Measurements from ENCODE around the gene RPS15.

Gene RPS15

DNA sequence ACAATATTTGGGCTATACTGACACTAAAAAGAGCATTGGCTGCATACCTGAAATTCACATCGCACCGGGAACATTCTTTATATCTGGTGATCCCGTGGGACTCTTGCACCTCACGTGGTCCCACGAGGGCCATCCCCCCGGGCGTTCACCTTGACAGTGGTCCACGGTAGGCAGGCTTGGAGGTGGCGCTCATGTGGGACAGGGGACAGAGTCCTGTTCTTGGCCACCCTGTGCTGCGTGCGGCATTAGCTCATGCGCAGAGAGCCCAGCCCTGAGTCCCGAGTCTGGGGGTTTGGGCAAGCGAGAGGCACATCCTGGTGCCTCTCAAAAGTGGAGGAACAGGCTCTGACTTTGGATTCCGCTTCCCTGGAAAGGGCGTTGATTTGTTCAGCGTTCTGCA lies 44.4 kb upstream of the RPS15 start:
- Histone ChIP-seq H3K4me2 (ENCODE audit: low read depth, low read length, poor library complexity, severe bottlenecking) (no peak overlapping the region), H4K20me1 (ENCODE audit: insufficient read depth, low read length, poor library complexity, severe bottlenecking) (no peaks in the 10 kb centered on the region), H3K4me3 (ENCODE audit: low read length, poor library complexity, severe bottlenecking) (no peak overlapping the region), H3K4me1 (ENCODE audit: insufficient read depth, low read length, poor library complexity, severe bottlenecking) (no peaks in the 10 kb centered on the region), H3K36me3 (ENCODE audit: insufficient read depth, low read length) (peaks cover 11% of the 10 kb centered on the region; the same call in 1 of the 2 replicates), H3K79me2 (ENCODE audit: insufficient read depth, low read length) (no peaks in the 10 kb centered on the region), H3K27me3 (ENCODE audit: insufficient read depth, low read length, poor library complexity, severe bottlenecking) (no peaks in the 10 kb centered on the region), H3K9ac (ENCODE audit: low read depth, low read length, poor library complexity, severe bottlenecking) (no peak overlapping the region), H3F3A (ENCODE audit: low read depth) (no peaks in the 10 kb centered on the region), H3K9me3 (ENCODE audit: insufficient read depth, low read depth, low read length) (no peaks in the 10 kb centered on the region), H2AFZ (ENCODE audit: low read length) (no peak overlapping the region), H3K9me2 (replicated peaks; ENCODE audit: low read depth, low read length) (no peaks in the 10 kb centered on the region)
- TF ChIP-seq, protein P1, sequence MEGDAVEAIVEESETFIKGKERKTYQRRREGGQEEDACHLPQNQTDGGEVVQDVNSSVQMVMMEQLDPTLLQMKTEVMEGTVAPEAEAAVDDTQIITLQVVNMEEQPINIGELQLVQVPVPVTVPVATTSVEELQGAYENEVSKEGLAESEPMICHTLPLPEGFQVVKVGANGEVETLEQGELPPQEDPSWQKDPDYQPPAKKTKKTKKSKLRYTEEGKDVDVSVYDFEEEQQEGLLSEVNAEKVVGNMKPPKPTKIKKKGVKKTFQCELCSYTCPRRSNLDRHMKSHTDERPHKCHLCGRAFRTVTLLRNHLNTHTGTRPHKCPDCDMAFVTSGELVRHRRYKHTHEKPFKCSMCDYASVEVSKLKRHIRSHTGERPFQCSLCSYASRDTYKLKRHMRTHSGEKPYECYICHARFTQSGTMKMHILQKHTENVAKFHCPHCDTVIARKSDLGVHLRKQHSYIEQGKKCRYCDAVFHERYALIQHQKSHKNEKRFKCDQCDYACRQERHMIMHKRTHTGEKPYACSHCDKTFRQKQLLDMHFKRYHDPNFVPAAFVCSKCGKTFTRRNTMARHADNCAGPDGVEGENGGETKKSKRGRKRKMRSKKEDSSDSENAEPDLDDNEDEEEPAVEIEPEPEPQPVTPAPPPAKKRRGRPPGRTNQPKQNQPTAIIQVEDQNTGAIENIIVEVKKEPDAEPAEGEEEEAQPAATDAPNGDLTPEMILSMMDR (conservative IDR thresholded peaks at IDR 0.05; ENCODE audit: low read length), result no peak
- TF ChIP-seq EZH2phosphoT487 (IDR thresholded peaks at IDR 0.05; ENCODE audit: borderline replicate concordance), result no peak

GRCh38 chr19:1394252-1395193 lies 43.7 kb upstream of the RPS15 start:
- Histone ChIP-seq H3K4me1 (ENCODE audit: insufficient read depth, low read length, poor library complexity, severe bottlenecking) (no peaks in the 10 kb centered on the region), H3K36me3 (ENCODE audit: insufficient read depth, low read length) (peaks cover 5% of the 10 kb centered on the region; the same call in 1 of the 2 replicates), H3K9me2 (replicated peaks; ENCODE audit: low read depth, low read length) (no peaks in the 10 kb centered on the region)

DNA sequence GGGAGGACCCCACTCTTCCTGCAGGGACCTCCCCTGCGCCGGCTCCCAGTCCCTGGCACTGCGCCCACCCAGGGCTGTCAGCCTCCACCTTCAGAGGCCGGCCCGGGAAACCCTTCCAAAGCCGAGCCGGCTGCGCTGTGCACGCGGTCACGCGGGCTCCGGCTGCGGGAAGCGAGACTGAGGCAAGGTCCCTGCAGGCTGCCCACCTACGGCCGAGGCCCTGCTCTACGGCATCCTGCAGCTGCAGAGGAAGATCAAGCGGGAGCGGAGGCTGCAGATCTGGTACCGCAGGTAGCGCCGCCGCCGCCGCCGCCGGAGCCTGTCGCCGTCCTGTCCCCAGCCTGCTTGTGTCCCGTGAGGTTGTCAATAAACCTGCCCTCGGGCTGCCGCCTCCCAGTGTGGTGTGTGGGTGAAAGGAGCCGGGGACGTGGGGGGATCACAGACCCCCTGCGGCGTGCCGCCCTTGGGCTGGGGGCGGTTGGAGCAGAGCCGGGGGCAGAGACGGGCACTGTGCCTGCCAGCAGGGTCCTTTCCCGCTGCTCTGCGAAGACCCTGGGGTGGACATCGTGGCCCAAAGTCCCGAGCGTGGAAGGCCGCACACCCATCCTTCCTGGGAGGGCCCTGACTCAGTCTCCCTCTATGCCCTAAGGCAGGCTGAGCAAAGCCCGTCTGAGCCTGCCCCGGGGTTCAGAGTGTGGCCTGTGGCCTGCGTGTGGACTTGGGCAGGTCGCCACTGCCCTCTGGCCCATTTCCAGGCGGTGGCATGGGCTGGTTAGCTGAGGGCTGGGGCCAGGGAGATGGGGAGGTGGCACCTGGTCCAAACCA lies 42.8 kb upstream of the RPS15 start:
- Histone ChIP-seq H4K20me1 (ENCODE audit: insufficient read depth, low read length, poor library complexity, severe bottlenecking) (peaks cover 6% of the 10 kb centered on the region), H2AFZ (ENCODE audit: low read length) (no peak overlapping the region), H3K36me3 (ENCODE audit: insufficient read depth, low read length) (peaks cover 3% of the 10 kb centered on the region; the same call in 1 of the 2 replicates), H3K9ac (ENCODE audit: low read depth, low read length, poor library complexity, severe bottlenecking) (no peak overlapping the region), H3K79me2 (ENCODE audit: insufficient read depth, low read length) (peaks cover 9% of the 10 kb centered on the region; the same call in 1 of the 2 replicates), H3K4me1 (ENCODE audit: insufficient read depth, low read length, poor library complexity, severe bottlenecking) (peaks cover 3% of the 10 kb centered on the region), H3K9me2 (replicated peaks; ENCODE audit: low read depth, low read length) (no peaks in the 10 kb centered on the region), H3K9me3 (ENCODE audit: insufficient read depth, low read depth, low read length) (no peaks in the 10 kb centered on the region), H3K4me3 (ENCODE audit: low read length, poor library complexity, severe bottlenecking) (no peak overlapping the region), H3K27me3 (ENCODE audit: insufficient read depth, low read length, poor library complexity, severe bottlenecking) (no peaks in the 10 kb centered on the region), H3K4me2 (ENCODE audit: low read depth, low read length, poor library complexity, severe bottlenecking) (no peak overlapping the region), H3F3A (ENCODE audit: low read depth) (no peaks in the 10 kb centered on the region)
- no peak for TF ChIP-seq EZH2phosphoT487 (IDR thresholded peaks at IDR 0.05; ENCODE audit: borderline replicate concordance)
- TF ChIP-seq, protein P1 (conservative IDR thresholded peaks at IDR 0.05; ENCODE audit: low read length), result no peak

More at GRCh38 chr19:1394252-1395193, 43.7 kb upstream of the RPS15 start:
- Histone ChIP-seq H3K79me2 (ENCODE audit: insufficient read depth, low read length) (peaks cover under 1% of the 10 kb centered on the region; the same call in 1 of the 2 replicates), H3K9me3 (ENCODE audit: insufficient read depth, low read depth, low read length) (no peaks in the 10 kb centered on the region), H2AFZ (ENCODE audit: low read length) (no peak overlapping the region), H4K20me1 (ENCODE audit: insufficient read depth, low read length, poor library complexity, severe bottlenecking) (no peaks in the 10 kb centered on the region), H3K9ac (ENCODE audit: low read depth, low read length, poor library complexity, severe bottlenecking) (no peak overlapping the region), H3F3A (ENCODE audit: low read depth) (no peaks in the 10 kb centered on the region), H3K4me3 (ENCODE audit: low read length, poor library complexity, severe bottlenecking) (no peak overlapping the region), H3K27me3 (ENCODE audit: insufficient read depth, low read length, poor library complexity, severe bottlenecking) (no peaks in the 10 kb centered on the region), H3K4me2 (ENCODE audit: low read depth, low read length, poor library complexity, severe bottlenecking) (no peak overlapping the region)
- no peak for TF ChIP-seq EZH2phosphoT487 (IDR thresholded peaks at IDR 0.05; ENCODE audit: borderline replicate concordance)
- TF ChIP-seq, protein P1 (conservative IDR thresholded peaks at IDR 0.05; ENCODE audit: low read length), result no peak
